A549 (cell line): Measurements from ENCODE around the gene GALNT7.

Experiments used
- CBX2 ChIP-seq: fragments of 200-600 bp; sonication (generic); IDR thresholded peaks from 2 replicates; pipeline ENCODE4 v1.6.1; 2016; ENCODE audit warnings: low read depth, mild to moderate bottlenecking, borderline replicate concordance
- CTCF ChIP-seq: fragments of >200 bp; sonication (Bioruptor Twin); formaldehyde crosslinking; IDR thresholded peaks from 3 replicates; pipeline ENCODE4 v1.5.1; 2016
- FOSL2 ChIP-seq, 2 experiments: fragments of 450-650 bp in 1 of 2; fragments of >200 bp in 1 of 2; sonication (Bioruptor Twin) in 1 of 2; formaldehyde crosslinking; IDR thresholded peaks; 2 replicates each; pipeline versions ENCODE4 v1.5.0 to v1.6.1; 2016 to 2020; ENCODE audit warnings: mild to moderate bottlenecking in 1 of 2, moderate library complexity in 1 of 2
- JUN ChIP-seq, 2 experiments: fragments of >200 bp; sonication (Bioruptor Twin); formaldehyde crosslinking; IDR thresholded peaks; 2 replicates in 1 of 2; 3 replicates in 1 of 2; pipeline ENCODE4 v1.6.1; 2016 to 2017
- POLR2A ChIP-seq: IDR thresholded peaks from 2 replicates; pipeline ENCODE4 v1.6.1; 2012; ENCODE audit warnings: mild to moderate bottlenecking, low read length

- TF ChIP-seq CTCF = no peak
- TF ChIP-seq JUN (IDR thresholded peaks at IDR 0.05) = no peak
- no peak for TF ChIP-seq CBX2
- no peak for TF ChIP-seq POLR2A
- TF ChIP-seq FOSL2 (IDR thresholded peaks at IDR 0.05) = no peak
- no peak for TF ChIP-seq FOSL2 (CRISPR knock-in tag; IDR thresholded peaks at IDR 0.05)
Observed at GRCh38 chr4:173138624-173139023, 30.0 kb upstream of the GALNT7 start.
